Measurements from ENCODE around the gene MYO1A.
A peak's percentile ranks its signal among the peaks of the same experiment; 100 is the strongest.

MYO1A gene

GRCh38 chr12:57031138-57031725 lies 18.7 kb downstream of the MYO1A start:
- Histone ChIP-seq H3K9me3 (ENCODE audit: control insufficient read depth, insufficient read depth, low read depth, low read length) (no peaks in the 10 kb centered on the region), H3K27ac (ENCODE audit: extremely low read depth, low read depth, low read length) (peak overlapping the region; percentile 73; the same call in 1 of the 2 replicates), H3K36me3 (ENCODE audit: control insufficient read depth in 2 of 2, insufficient read depth in 1 of 2, low read length in 2 of 2) (no peaks in the 10 kb centered on the region), H3K4me3 (ENCODE audit: low read depth, low read length) (no peak overlapping the region), H3K4me1 (ENCODE audit: control insufficient read depth, insufficient read depth, low read length) (peaks cover 5% of the 10 kb centered on the region)
- POLR2A ChIA-PET, result interaction anchor here (1.1 to 1.7 kb wide), 2 partner anchors 10 to 81 kb away, joined by 3 to 6 read pairs; partner anchors contain the start of gene STAT6
- CTCF ChIA-PET, result interaction anchor here (0.6 to 3.6 kb wide), 17 partner anchors 12 to 1012 kb away, joined by 3 to 19 read pairs (median 4); partner anchors contain the start of genes TAC3 and ZBTB39
- peak; percentile 81 for TF ChIP-seq PRDM1 (tag by site-specific recombination; IDR thresholded peaks at IDR 0.05)
- peak; percentile 53 for TF ChIP-seq ZBTB17 (tag by site-specific recombination; IDR thresholded peaks at IDR 0.05)
- TF ChIP-seq, protein P1, sequence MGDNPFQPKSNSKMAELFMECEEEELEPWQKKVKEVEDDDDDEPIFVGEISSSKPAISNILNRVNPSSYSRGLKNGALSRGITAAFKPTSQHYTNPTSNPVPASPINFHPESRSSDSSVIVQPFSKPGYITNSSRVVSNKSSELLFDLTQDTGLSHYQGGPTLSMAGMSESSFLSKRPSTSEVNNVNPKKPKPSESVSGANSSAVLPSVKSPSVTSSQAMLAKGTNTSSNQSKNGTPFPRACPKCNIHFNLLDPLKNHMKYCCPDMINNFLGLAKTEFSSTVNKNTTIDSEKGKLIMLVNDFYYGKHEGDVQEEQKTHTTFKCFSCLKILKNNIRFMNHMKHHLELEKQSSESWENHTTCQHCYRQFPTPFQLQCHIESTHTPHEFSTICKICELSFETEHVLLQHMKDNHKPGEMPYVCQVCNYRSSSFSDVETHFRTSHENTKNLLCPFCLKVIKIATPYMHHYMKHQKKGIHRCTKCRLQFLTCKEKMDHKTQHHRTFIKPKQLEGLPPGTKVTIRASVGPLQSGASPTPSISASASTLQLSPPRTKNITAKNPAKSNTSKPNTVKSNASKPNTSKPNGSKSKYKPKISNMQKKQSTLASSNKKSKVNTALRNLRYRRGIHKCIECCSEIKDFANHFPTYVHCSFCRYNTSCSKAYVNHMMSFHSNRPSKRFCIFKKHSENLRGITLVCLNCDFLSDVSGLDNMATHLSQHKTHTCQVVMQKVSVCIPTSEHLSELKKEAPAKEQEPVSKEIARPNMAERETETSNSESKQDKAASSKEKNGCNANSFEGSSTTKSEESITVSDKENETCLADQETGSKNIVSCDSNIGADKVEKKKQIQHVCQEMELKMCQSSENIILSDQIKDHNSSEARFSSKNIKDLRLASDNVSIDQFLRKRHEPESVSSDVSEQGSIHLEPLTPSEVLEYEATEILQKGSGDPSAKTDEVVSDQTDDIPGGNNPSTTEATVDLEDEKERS (tag by site-specific recombination; IDR thresholded peaks at IDR 0.05), result no peak
- 0 out of 2 replicates have a peak, but pooled peaks have one; percentile 13 for TF ChIP-seq SP7 (tag by site-specific recombination; IDR thresholded peaks at IDR 0.05)
- TF ChIP-seq SCRT2 (tag by site-specific recombination; IDR thresholded peaks at IDR 0.05), result peak; percentile 99
- no peak for TF ChIP-seq ZNF571 (tag by site-specific recombination; IDR thresholded peaks at IDR 0.05)
- TF ChIP-seq ZNF701 (tag by site-specific recombination; IDR thresholded peaks at IDR 0.05), result peak; percentile 81
- TF ChIP-seq, protein P2, sequence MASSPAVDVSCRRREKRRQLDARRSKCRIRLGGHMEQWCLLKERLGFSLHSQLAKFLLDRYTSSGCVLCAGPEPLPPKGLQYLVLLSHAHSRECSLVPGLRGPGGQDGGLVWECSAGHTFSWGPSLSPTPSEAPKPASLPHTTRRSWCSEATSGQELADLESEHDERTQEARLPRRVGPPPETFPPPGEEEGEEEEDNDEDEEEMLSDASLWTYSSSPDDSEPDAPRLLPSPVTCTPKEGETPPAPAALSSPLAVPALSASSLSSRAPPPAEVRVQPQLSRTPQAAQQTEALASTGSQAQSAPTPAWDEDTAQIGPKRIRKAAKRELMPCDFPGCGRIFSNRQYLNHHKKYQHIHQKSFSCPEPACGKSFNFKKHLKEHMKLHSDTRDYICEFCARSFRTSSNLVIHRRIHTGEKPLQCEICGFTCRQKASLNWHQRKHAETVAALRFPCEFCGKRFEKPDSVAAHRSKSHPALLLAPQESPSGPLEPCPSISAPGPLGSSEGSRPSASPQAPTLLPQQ (tag by site-specific recombination; IDR thresholded peaks at IDR 0.05), result peak; percentile 25; the same call in 1 of the 2 replicates
- TF ChIP-seq CTCF (tag by site-specific recombination; IDR thresholded peaks at IDR 0.05), result peak; percentile 62
- TF ChIP-seq ZNF350 (tag by site-specific recombination; IDR thresholded peaks at IDR 0.05), result no peak
- no peak for TF ChIP-seq ZNF621 (tag by site-specific recombination; IDR thresholded peaks at IDR 0.05)
- TF ChIP-seq ZNF654 (tag by site-specific recombination; IDR thresholded peaks at IDR 0.05; ENCODE audit: low read depth), result peak; percentile 10; the same call in 1 of the 2 replicates
- no peak for TF ChIP-seq ZNF521 (tag by site-specific recombination; IDR thresholded peaks at IDR 0.05)
- TF ChIP-seq ZNF37A (tag by site-specific recombination; IDR thresholded peaks at IDR 0.05), result no peak
- TF ChIP-seq ZNF341 (tag by site-specific recombination; IDR thresholded peaks at IDR 0.05; ENCODE audit: low read depth), result peak; percentile 37; the same call in 1 of the 2 replicates
- no peak for TF ChIP-seq ZBTB8A (tag by site-specific recombination; IDR thresholded peaks at IDR 0.05)
- peak; percentile 25; the same call in 1 of the 2 replicates for TF ChIP-seq GLIS1 (tag by site-specific recombination; IDR thresholded peaks at IDR 0.05)
- no peak for TF ChIP-seq KLF17 (tag by site-specific recombination; IDR thresholded peaks at IDR 0.05)
- no peak for TF ChIP-seq ZNF211 (tag by site-specific recombination; IDR thresholded peaks at IDR 0.05; ENCODE audit: low read depth)
- no peak for TF ChIP-seq ZBTB6 (tag by site-specific recombination; IDR thresholded peaks at IDR 0.05)
- 0 out of 2 replicates have a peak, but pooled peaks have one; percentile 11 for TF ChIP-seq ZNF600 (tag by site-specific recombination; IDR thresholded peaks at IDR 0.05)
- no peak for TF ChIP-seq ZNF624 (tag by site-specific recombination; IDR thresholded peaks at IDR 0.05)
- peak; percentile 91; the same call in 1 of the 2 replicates for TF ChIP-seq SCRT1 (tag by site-specific recombination; IDR thresholded peaks at IDR 0.05; ENCODE audit: borderline replicate concordance)
- no peak for TF ChIP-seq ZNF704 (tag by site-specific recombination; IDR thresholded peaks at IDR 0.05)

Data from HEK293 (cell line).